ENCODE measurements around the gene AFF3. TPM values are rescaled to one million over a fixed set of nuclear protein-coding genes. Genes with fewer than 3 reads are reported as not detected.

Gene AFF3
- total and polyA plus RNA-seq, 2 of the 8 experiments (the other 6 are each of a cell fraction or from before 2014, with no cell fraction given): 0.27 to 3.0 TPM

DNA sequence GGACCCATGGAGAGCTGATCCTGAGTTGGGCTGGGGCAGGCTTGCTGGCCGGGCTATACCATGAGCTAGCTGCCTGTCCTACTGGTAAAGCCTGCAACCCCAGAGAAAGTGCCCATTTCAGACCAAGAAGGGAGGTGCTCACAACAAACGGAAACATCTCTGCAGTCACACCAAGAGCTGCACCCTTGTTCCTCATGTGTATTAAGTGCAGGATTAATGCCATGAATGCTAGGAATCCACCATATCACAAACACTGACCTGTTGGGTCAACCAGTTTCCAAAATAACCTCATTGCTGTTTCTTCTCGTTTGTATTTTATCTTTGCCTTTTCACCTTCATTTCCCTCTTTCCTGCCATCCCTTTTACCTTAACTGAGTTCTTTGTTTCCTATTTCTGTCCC, 69.9 kb downstream of the AFF3 start:
- Histone ChIP-seq H2AFZ (ENCODE audit: low read length) (no peak overlapping the region), H3K4me3 (ENCODE audit: extremely low read depth in 1 of 4, insufficient read depth in 2 of 4, low read depth in 3 of 4, low read length in 4 of 4) (no peak overlapping the region), H3K56ac (replicated peaks; ENCODE audit: insufficient read length, low read depth, low read length) (no peak overlapping the region), H2BK120ac (replicated peaks; ENCODE audit: low read depth, low read length) (no peak overlapping the region), H3K79me2 (ENCODE audit: control insufficient read depth in 1 of 2, insufficient read depth in 2 of 2, low read length in 2 of 2) (no peaks in the 10 kb centered on the region), H4K5ac (ENCODE audit: insufficient read length, low read depth, low read length) (no peak overlapping the region), H4K91ac (replicated peaks; ENCODE audit: insufficient read length, low read length) (no peak overlapping the region), H3K4ac (replicated peaks; ENCODE audit: insufficient read length, low read depth, low read length) (no peak overlapping the region), H2AK5ac (ENCODE audit: low read depth, low read length) (no peak overlapping the region), H3K14ac (ENCODE audit: insufficient read length) (no peak overlapping the region), H3K9me3 (ENCODE audit: insufficient read depth in 2 of 2, low read depth in 1 of 2, low read length in 1 of 2) (no peaks in the 10 kb centered on the region), H2BK5ac (ENCODE audit: low read depth, low read length) (no peak overlapping the region), H3K23ac (ENCODE audit: insufficient read length) (no peak overlapping the region), H2BK12ac (ENCODE audit: low read depth, low read length) (no peak overlapping the region), H3K23me2 (ENCODE audit: low read depth, low read length) (no peaks in the 10 kb centered on the region), H4K20me1 (replicated peaks in 1 of 2; ENCODE audit: control insufficient read depth in 1 of 2, insufficient read depth in 2 of 2, low read length in 2 of 2) (no peaks in the 10 kb centered on the region), H4K8ac (ENCODE audit: extremely low read depth, insufficient read depth, low read length) (no peak overlapping the region), H3K27ac (ENCODE audit: low read depth, low read length) (no peak overlapping the region), H3K27me3 (replicated peaks in 1 of 4; ENCODE audit: control insufficient read depth in 3 of 4, extremely low read depth in 1 of 4, insufficient read depth in 3 of 4, low read length in 3 of 4) (peaks cover 0 to 2% (median 0%) of the 10 kb centered on the region in 4 experiments; a peak in 3 of 7 replicates), H3K4me1 (replicated peaks in 1 of 4; ENCODE audit: control insufficient read depth in 3 of 4, insufficient read depth in 4 of 4, low read length in 3 of 4) (no peaks in the 10 kb centered on the region), H2BK15ac (ENCODE audit: low read length) (no peak overlapping the region), H3K36me3 (ENCODE audit: control insufficient read depth in 2 of 4, insufficient read depth in 4 of 4, low read length in 3 of 4) (no peaks in the 10 kb centered on the region), H3K18ac (ENCODE audit: extremely low read depth, low read length) (no peak overlapping the region), H3K4me2 (ENCODE audit: insufficient read depth in 1 of 2, low read depth in 2 of 2, low read length in 2 of 2) (no peak overlapping the region), H3K79me1 (ENCODE audit: low read depth, low read length) (no peaks in the 10 kb centered on the region), H2BK20ac (ENCODE audit: low read length) (no peak overlapping the region), H3K9ac (replicated peaks in 1 of 4; ENCODE audit: extremely low read depth in 1 of 4, low read depth in 3 of 4, low read length in 3 of 4) (no peak overlapping the region)
- no peak for DNase-seq (ENCODE audit: low read depth in 1 of 2, low spot score in 2 of 2)
- POLR2A ChIA-PET (ENCODE audit: partially characterized antibody): no interaction called here
- TF ChIP-seq POLR2AphosphoS5 (IDR thresholded peaks at IDR 0.05; ENCODE audit: low read depth, low read length) (no peak), GABPA (IDR thresholded peaks at IDR 0.05; ENCODE audit: borderline replicate concordance, insufficient read depth, low read length) (no peak), HDAC2 (IDR thresholded peaks at IDR 0.05; ENCODE audit: borderline replicate concordance in 1 of 2, low read depth in 2 of 2, low read length in 2 of 2) (no peak), RFX5 (IDR thresholded peaks at IDR 0.05; ENCODE audit: borderline replicate concordance, low read depth, low read length) (no peak), EGR1 (IDR thresholded peaks at IDR 0.05; ENCODE audit: borderline replicate concordance, low read depth, low read length) (no peak), TEAD4 (IDR thresholded peaks at IDR 0.05; ENCODE audit: low read depth, low read length) (no peak)
- no peak for FAIRE-seq
- 94% methylated on average over 3 of the region's 3 CpGs; no CpG with 5 or more reads in 1 of the 2 experiments for WGBS, 2 experiments (ENCODE audit: extremely low coverage in 1 of 2, insufficient coverage in 1 of 2, insufficient read length in 1 of 2, insufficient replicate concordance in 2 of 2, low coverage in 1 of 2, low lambda C conversion rate in 2 of 2, missing lambda C conversion rate in 1 of 2)
- CTCF ChIA-PET (ENCODE audit: partially characterized antibody): interaction anchor here (1.0 to 2.0 kb wide), 2 partner anchors 168 to 190 kb away, joined by 3 to 7 read pairs; no protein-coding TSS in a partner anchor
